GM23338 (cell line): ENCODE results near the gene SLC37A2. TPM values are rescaled to one million over a fixed set of nuclear protein-coding genes. Genes with fewer than 3 reads are reported as not detected.

Experiments
- ATAC-seq: fragments of 200-7000 bp; cut with Tn5 transposase; 3 replicates; pipeline ENCODE4 v1.9.1; 2020
- DNase-seq: peaks from one replicate; pipeline ENCODE4 v3.0.0-alpha.2; 2015; ENCODE audit warnings: low spot score
- H2AFZ ChIP-seq: fragments of 200-600 bp; sonication (generic); 2 replicates; pipeline ENCODE4 v1.8.0; 2016; ENCODE audit warnings: antibody characterized with exemption, mild to moderate bottlenecking, moderate library complexity
- H3F3A ChIP-seq: fragments of 200-600 bp; sonication (generic); replicated peaks from 2 replicates; pipeline ENCODE4 v1.8.0; 2017; ENCODE audit warnings: antibody characterized with exemption, mixed run types, low read depth
- H3K27ac ChIP-seq: fragments of 200-600 bp; sonication (generic); 2 replicates; pipeline ENCODE4 v1.6.1; 2016; ENCODE audit warnings: low read depth
- H3K27me3 ChIP-seq: fragments of 200-600 bp; sonication (generic); 2 replicates; pipeline ENCODE4 v1.8.0; 2016; ENCODE audit warnings: mild to moderate bottlenecking, mixed run types, moderate library complexity; ENCODE audit not compliant: insufficient read depth
- H3K36me3 ChIP-seq: fragments of 200-600 bp; sonication (generic); 2 replicates; pipeline ENCODE4 v1.8.0; 2016; ENCODE audit warnings: mild to moderate bottlenecking; ENCODE audit not compliant: insufficient read depth
- H3K4me1 ChIP-seq: fragments of 200-600 bp; sonication (generic); 2 replicates; pipeline ENCODE4 v1.8.0; 2016; ENCODE audit warnings: mild to moderate bottlenecking, moderate library complexity; ENCODE audit not compliant: insufficient read depth
- H3K4me2 ChIP-seq: fragments of 200-600 bp; sonication (generic); 2 replicates; pipeline ENCODE4 v1.7.1; 2017; ENCODE audit warnings: mixed run types
- H3K4me3 ChIP-seq: fragments of 200-600 bp; sonication (generic); 2 replicates; pipeline ENCODE4 v1.6.1; 2016; ENCODE audit warnings: mixed run types
- H3K79me2 ChIP-seq: fragments of 200-600 bp; sonication (generic); replicated peaks from 2 replicates; pipeline ENCODE4 v1.8.0; 2017; ENCODE audit warnings: mild to moderate bottlenecking; ENCODE audit not compliant: insufficient read depth
- H3K9me2 ChIP-seq: fragments of 200-600 bp; sonication (generic); 2 replicates; pipeline ENCODE4 v1.8.0; 2017; ENCODE audit not compliant: insufficient read depth
- H4K20me1 ChIP-seq: fragments of 200-600 bp; sonication (generic); replicated peaks from 2 replicates; pipeline ENCODE4 v1.8.0; 2017; ENCODE audit warnings: mild to moderate bottlenecking; ENCODE audit not compliant: insufficient read depth
- H3K27ac Mint-ChIP-seq: 2 replicates; pipeline ENCODE4 v1.8.0; 2020; ENCODE audit warnings: inconsistent platforms, mild to moderate bottlenecking, moderate library complexity, mixed read lengths
- H3K27me3 Mint-ChIP-seq: 3 replicates; pipeline ENCODE4 v1.8.0; 2022; ENCODE audit warnings: low read depth, mild to moderate bottlenecking, moderate library complexity, mixed read lengths, inconsistent platforms; ENCODE audit not compliant: insufficient read depth, poor library complexity
- H3K36me3 Mint-ChIP-seq: 3 replicates; pipeline ENCODE4 v1.8.0; 2021; ENCODE audit warnings: low read depth, mild to moderate bottlenecking, inconsistent platforms, moderate library complexity, mixed read lengths
- H3K4me1 Mint-ChIP-seq: 3 replicates; pipeline ENCODE4 v1.8.0; 2020; ENCODE audit warnings: mild to moderate bottlenecking, inconsistent platforms, mixed read lengths
- H3K4me3 Mint-ChIP-seq: 3 replicates; pipeline ENCODE4 v1.8.0; 2021; ENCODE audit warnings: moderate library complexity, mild to moderate bottlenecking, inconsistent platforms, mixed read lengths
- H3K9me3 Mint-ChIP-seq: 3 replicates; pipeline ENCODE4 v1.8.0; 2020; ENCODE audit warnings: moderate library complexity, mild to moderate bottlenecking, inconsistent platforms, mixed read lengths
- ZNF331 ChIP-seq: fragments of 250-450 bp; sonication (Bioruptor Pico); IDR thresholded peaks from 2 replicates; pipeline ENCODE4 v1.5.0; 2020; ENCODE audit warnings: low read depth, mild to moderate bottlenecking, moderate library complexity
- polyA plus RNA-seq: library from polyadenylated mRNA; unstranded; fragments of >200 nt; fragmentation: Nextera tagmentation; extraction: Ambion mirVana; gene quantifications from 2 replicates; pipeline ENCODE4 v1.2.1, GENCODE V29; 2016
- total RNA-seq: library from RNA; depleted of rRNA; stranded (reverse); fragments of >200 nt; shearing (Covaris generic); gene quantifications from 2 replicates; pipeline ENCODE4 v1.2.3, GENCODE V29; 2014; rRNA removed

Gene SLC37A2
- total and polyA plus RNA-seq, 2 experiments from 2014 or later = 0.40 to 1.6 TPM

GRCh38 chr11:125139778-125140177 lies 76.7 kb downstream of the SLC37A2 start:
- Mint-ChIP-seq H3K9me3 (no peaks in the 10 kb centered on the region), H3K4me1 (peaks cover 54% of the 10 kb centered on the region), H3K36me3 (no peaks in the 10 kb centered on the region), H3K27ac (no peak overlapping the region), H3K4me3 (peak overlapping the region; percentile 8; the same call in 1 of the 3 replicates), H3K27me3 (peaks cover 54% of the 10 kb centered on the region)
- no peak for ATAC-seq
- Histone ChIP-seq H3K79me2 (no peaks in the 10 kb centered on the region), H3K27me3 (peaks cover 66% of the 10 kb centered on the region), H3K4me3 (no peak overlapping the region), H3K27ac (no peak overlapping the region), H3K4me1 (peaks cover 32% of the 10 kb centered on the region), H3F3A (no peaks in the 10 kb centered on the region), H3K4me2 (peak overlapping the region; percentile 65), H3K9me2 (no peaks in the 10 kb centered on the region), H4K20me1 (no peaks in the 10 kb centered on the region), H2AFZ (peak overlapping the region; percentile 47; the same call in 1 of the 2 replicates), H3K36me3 (no peaks in the 10 kb centered on the region; the same call in 1 of the 2 replicates)
- TF ChIP-seq ZNF331 = no peak
- DNase-seq = no peak

Other genes starting within 250 kb of the SLC37A2 start
- 8.0 and 17.0 TPM in 2 replicates for gene ROBO3, start 197.9 kb upstream of the SLC37A2 start, total RNA-seq
- 21.0 and 21.4 TPM in 2 replicates for gene ROBO3, start 197.9 kb upstream of the SLC37A2 start, polyA plus RNA-seq
- gene ROBO4, start 165.4 kb upstream of the SLC37A2 start, total RNA-seq = not detected in 2 replicates
- 0.28 TPM in 1 of 2 replicates, not detected in the other for gene ROBO4, start 165.4 kb upstream of the SLC37A2 start, polyA plus RNA-seq
- not detected in 2 replicates for gene HEPN1, start 144.1 kb upstream of the SLC37A2 start, total RNA-seq
- not detected in 2 replicates for gene HEPN1, start 144.1 kb upstream of the SLC37A2 start, polyA plus RNA-seq
- gene HEPACAM, start 127.3 kb upstream of the SLC37A2 start, total RNA-seq = 0.17 TPM in 1 of 2 replicates, not detected in the other
- not detected in 2 replicates for gene HEPACAM, start 127.3 kb upstream of the SLC37A2 start, polyA plus RNA-seq
- 3.3 and 8.0 TPM in 2 replicates for gene CCDC15, start 109.1 kb upstream of the SLC37A2 start, total RNA-seq
- gene CCDC15, start 109.1 kb upstream of the SLC37A2 start, polyA plus RNA-seq = 1.8 and 2.9 TPM in 2 replicates
- gene TMEM218, start 48.3 kb downstream of the SLC37A2 start, total RNA-seq = 13.4 and 23.7 TPM in 2 replicates
- gene TMEM218, start 48.3 kb downstream of the SLC37A2 start, polyA plus RNA-seq = 23.8 and 24.2 TPM in 2 replicates
- gene PKNOX2, start 101.4 kb downstream of the SLC37A2 start, total RNA-seq = 0.43 and 0.83 TPM in 2 replicates
- gene PKNOX2, start 101.4 kb downstream of the SLC37A2 start, polyA plus RNA-seq = 0.35 and 0.42 TPM in 2 replicates